IPS-NIHi7 (cell line): ENCODE data around the gene SLC12A7.

Source experiments
- DNase-seq: peaks from one replicate; pipeline ENCODE4 v3.0.0; 2012; ENCODE audit warnings: mixed read lengths; ENCODE audit errors: extremely low spot score

SLC12A7 gene

DNA sequence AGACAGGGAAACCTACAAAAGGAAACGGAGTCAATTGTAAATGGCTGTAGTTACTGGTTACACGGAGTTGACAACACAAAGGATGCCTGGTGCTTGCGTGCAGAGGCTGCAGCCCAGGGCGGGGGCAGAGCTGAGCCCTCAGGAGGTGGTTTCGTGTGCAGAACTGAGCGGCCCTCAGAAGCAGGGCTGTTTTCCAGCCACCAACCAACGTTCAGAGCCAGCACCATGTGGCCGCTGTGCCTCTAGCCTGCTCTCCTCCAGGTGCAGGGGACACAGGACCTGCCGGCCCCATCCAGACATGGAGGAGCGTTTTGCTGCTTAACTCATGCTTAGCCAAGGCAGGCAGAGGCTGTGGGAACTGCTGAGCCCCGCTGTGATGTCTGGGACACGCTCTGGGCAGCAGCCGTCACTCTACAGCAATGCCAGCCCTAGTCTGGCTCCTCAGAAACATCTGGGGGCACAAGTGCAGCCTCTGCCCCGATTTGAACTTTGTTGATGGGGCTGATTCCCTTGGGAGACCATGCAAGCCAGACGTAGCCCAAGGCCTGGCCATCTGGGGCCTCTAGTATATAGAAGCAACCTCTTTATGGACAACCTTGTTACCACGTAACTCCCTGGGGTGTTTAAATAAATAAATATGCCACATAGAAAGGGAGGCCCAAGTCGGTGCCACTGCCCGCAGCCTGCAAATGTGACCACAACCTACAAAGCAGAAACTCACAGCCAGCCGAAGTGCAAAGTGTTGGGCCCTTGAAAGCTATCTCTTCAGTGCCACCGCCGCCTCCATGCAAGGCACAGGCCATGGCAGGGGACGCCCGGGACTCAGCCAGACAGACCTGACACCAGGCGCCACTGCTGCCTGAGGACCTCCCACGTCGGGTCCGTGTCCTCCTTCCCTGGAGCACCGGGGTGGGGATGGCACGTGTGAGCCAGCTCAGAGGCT is 61.2 kb downstream of the SLC12A7 start:
- DNase-seq, result no peak

DNA sequence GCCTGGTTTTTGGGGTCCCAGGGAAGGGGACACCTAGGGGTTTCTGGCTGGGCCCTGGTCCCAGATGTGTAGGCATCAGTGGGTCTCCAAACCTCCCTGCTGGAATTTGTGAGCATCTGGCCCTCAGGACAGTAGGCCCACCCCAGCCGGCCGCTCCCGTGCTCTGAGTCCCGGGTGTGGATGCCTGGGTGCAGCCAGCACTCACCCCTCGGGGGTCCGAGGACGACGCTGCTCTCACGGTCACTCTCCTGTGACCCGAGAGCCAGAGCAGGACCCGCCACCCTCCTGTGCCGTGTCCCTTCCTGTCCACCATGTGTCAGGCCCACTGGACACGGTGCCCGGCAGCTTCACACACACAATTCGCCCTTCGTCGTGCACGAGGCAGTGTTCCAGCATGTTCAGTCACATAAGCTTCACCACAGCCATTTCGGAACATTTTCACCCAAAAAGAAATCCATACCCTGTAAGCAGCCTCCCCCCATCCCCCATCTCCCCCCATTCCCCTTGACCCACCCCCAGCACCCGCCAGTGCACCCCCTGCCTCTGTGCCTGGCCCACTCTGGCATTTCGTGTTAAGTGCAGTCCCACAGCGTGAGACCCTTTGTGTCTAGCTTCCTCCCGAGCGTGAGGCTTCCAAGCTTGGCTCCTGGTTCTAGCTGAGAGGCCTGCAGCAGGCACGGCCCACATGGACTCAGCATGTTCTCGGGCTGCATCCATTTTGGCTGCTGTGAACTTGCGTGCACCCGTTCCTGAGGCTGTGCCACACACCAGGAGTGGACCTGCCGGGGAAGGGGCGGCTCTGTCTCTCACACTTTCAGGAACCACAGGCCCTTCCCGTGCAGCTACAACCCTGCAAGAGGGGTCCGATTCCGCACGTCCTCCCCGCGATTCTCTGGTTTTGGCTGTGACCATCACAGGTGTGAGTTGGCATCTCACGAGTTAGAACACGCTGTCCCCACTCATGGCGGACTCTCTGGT is 62.7 kb downstream of the SLC12A7 start:
- DNase-seq, result no peak

DNA sequence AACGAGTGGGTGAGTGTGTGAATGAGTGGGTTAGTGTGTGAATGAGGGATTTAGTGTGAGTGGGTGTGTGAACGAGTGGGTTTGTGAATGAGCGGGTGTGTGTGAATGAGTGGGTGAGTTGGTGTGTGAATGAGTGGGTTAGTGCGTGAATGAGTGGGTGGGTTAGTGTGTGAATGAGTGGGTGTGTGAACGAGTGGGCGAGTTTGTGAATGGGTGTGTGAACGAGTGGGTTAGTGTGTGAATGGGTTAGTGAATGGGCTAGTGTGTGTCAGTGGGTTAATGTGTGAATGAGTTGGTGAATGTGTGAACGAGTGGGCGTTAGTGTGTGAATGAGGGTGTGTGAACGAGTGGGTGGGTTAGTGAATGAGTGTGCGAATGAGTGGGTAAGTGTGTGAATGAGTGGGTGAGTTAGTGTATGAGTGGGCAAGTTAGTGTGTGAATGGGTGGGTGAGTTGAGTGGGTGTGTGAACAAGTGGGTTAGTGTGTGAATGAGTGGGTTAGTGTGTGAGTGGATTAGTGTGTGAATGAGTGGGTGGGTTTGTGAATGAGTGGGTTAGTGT is 63.6 kb downstream of the SLC12A7 start:
- DNase-seq, result no peak

DNA sequence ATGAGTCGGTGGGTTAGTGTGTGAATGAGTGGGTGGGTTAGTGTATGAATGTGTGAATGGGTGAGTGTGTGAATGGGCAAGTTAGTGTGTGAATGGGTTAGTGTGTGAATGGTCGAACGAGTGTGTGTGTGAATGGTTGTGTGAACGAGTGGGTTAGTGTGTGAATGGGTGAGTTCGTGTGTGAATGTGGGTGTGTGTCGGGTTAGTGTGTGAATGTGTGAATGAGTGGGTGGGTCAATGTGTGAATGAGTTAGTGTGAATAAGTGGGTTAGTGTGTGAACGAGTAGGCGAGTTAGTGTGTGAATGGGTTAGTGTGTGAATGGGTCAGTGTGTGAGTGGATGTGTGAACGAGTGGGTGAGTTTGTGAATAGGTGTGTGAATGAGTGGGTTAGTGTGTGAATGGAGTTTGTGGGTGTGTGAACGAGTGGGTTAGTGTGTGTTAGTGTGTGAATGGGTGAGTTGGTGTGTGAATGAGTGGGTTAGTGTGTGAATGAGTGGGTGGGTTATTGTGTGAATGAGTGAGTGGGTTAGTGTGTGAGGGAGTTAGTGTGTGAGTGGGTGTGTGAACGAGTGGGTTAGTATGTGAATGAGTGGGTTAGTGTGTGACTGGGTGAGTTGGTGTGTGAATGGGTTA is 64.4 kb downstream of the SLC12A7 start:
- DNase-seq, result no peak

DNA sequence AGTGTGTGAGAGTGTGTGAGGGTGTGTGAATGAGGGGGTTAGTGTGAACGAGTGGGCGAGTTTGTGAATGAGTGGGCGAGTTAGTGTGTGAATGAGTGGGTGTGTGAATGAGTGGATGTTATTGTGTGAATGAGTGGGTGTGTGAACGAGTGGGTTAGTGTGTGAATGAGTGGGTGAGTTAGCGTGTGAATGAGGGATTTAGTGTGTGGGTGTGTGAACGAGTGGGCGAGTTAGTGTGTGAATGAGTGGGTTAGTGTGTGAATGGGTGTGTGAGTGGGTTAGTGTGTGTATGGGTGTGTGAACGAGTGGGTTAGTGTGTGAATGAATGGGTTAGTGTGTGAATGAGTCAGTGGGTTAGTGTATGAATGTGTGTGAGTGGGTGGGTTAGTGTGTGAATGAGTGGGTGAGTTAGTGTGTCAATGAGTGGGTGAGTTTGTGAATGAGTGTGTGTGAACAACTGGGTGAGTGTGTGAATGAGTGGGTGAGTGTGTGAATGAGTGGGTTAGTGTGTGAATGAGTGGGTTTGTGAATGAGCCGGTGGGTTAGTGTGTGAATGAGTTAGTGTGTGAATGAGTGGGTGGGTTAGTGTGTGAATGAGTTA is 65.8 kb downstream of the SLC12A7 start:
- no peak for DNase-seq

DNA sequence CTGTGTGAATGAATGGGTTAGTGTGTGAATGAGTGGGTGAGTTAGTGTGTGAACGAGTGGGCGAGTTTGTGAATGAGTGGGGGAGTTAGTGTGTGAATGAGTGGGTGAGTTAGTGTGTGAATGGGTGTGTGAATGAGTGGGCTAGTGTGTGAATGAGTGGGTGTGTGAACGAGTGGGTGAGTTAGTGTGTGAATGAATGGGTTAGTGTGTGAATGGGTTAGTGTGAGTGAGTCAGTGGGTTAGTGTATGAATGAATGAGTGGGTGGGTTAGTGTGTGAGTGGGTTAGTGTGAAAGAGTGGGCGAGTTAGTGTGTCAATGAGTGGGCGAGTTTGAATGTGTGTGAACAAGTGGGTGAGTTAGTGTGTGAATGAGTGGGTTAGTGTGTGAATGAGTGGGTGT is 67.7 kb downstream of the SLC12A7 start:
- no peak for DNase-seq

DNA sequence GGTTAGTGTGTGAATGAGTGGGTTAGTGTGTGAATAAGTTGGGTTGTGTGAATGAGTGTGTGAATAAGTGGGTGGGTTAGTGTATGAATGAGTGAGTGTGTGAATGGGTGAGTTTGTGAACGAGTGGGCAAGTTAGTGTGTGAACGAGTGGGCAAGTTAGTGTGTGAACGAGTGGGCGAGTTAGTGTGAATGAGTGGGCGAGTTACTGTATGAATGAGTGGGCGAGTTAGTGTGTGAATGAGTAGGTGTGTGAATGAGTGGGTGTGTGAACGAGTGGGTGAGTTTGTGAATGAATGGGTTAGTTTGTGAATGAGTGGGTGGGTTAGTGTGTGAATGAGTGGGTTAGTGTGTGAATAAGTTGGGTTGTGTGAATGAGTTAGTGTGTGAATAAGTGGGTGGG is 68.5 kb downstream of the SLC12A7 start:
- DNase-seq, result no peak

DNA sequence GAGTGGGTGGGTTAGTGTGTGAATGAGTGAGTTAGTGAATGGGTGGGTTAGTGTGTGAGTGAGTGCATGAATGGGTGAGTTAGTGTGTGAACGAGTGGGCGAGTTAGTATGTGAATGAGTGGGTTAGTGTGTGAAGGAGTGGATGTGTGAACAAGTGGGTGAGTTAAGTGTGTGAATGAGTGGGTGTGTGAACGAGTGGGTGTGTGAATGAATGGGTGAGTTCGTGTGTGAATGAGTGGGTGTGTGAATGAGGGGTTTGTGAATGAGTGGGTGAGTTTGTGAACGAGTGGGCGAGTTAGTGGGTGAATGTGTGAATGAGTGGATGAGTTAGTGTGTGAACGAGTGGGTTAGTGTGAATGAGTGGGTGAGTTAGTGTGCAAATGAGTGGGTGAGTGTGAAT is 69.2 kb downstream of the SLC12A7 start:
- no peak for DNase-seq

DNA sequence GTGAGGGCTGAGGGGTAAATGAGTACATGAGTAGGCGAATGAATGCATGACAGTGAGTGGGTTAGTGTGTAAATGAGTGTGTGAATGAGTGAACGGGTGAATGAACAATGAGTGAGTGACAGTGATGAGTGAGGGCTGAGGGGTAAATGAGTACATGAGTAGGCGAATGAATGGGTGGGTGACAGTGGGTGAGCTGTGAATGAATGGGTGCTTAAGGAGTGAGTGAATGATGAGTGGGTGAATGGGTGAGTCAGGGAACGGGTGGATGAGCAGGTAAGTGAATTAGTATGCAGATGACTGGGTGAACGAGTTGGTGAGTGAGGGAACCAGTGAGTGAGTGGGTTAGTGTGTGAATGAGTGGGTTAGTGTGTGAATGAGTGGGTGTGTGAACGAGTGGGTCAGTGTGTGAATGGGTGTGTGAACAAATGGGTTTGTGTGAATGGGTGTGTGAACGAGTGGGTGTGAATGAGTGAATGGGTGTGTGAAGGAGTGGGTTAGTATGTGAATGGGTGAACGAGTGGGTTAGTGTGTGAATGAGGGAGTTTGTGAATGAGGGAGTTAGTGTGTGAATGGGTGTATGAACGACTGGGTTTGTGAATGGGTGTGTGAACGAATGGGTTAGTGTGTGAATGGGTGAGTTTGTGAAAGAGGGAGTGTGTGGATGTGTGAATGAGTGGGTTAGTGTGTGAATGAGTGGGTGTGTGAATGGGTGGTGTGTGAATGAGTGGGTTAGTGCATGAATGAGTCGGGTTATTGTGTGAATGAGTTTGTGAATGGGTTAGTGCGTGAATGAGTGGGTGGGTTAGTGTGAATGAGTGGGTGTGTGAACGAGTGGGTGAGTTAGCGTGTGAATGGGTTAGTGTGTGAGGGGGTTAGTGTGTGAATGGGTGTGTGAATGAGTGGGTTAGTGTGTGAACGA is 70.4 kb downstream of the SLC12A7 start:
- no peak for DNase-seq

DNA sequence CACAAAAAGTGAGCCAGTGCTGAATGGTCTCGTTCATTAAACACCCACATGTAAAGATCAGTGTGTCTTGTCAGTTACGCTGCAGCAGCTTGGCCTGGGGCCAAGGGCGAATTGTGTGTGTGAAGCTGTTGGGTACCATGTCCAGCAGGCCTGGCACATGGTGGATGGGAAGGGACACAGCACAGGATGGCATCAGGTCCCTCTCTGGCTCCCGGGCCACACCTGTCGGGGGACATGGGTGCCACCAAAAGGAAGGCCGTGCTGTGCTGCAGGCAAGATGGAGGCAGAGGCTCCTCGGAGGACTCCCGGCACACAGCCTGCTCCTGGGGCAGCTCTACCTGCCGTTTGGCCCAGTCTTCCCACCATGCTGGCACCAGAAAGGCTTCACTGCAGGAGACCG is 71.3 kb downstream of the SLC12A7 start:
- DNase-seq, result no peak

DNA sequence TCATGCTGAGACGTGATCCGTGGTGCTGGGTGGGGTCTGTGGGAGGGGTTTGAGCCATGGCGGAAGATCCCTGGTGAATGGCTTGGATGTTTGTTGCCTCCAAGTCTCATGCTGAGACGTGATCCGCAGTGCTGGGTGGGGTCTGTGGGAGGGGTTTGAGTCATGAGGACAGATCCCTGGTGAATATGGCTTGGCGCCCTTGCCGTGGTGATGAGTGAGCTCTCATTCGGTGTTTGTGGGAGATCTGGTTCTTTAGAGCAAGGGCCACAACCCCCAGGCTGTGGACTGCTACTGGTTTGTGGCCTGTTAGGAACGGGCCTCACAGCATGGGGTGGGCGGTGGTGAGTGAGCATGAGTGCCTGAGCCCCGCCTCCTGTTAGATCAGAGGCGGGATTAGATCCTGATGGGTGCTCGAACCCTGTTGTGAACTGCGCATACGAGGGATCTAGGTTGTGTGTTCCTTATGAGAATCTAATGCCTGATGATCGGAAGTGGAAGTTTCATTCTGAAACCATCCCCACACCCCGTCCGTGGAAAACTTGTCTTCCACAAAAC is 72.1 kb downstream of the SLC12A7 start:
- no peak for DNase-seq

DNA sequence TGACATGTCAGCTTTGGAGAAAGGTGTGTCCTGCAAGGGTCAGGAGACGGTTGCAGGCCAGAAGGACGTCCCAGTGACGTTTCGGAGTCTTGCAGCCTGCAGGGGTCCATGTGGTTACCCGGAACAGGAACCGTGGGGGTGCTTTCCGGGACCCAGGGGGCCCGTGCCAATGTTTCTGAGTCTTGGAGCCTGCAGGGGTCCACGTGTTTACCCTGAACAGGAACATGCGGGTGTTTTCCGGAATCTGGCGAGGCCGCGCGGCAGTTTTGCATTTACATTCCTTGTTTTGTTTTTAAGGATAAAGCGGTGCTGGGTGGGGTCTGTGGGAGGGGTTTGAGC is 72.7 kb downstream of the SLC12A7 start:
- no peak for DNase-seq

DNA sequence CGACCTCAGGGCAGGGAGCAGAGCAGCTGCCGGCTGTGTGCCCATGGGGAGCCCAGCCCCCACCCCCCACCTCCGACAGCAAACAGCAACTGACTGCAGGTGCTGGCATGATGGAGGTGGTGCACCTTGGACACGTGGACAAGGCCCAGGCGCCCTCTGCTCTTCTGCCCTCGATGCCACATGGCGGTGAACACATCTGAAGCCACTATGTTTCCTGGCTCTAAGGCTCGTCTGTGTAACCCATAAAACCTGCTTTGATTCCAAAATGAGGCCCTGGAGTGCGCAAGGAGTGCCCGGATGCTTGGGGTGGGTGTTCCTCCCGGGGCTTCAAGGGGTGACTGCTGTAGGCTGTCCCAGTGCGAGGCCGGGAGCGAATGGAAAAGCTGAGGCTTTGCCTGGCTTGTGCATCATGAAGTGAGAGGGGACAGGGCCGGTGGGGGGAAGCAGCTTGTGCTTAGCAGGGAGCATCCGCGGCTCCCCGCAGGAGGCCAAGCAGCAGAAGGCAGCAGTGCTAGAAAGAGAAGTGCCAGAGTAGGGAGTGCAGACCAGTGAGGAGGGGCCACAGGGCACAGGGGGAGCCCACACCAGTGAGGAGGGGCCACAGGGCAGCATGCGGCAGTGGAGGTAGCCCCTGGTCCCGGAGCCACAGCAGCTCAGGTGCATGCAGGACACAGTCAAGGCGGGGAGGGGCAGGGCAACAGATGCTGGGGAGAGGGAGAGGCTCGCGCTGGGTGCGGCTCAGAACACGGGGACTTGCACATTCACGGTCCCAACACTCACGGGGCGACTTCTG is 73.2 kb downstream of the SLC12A7 start:
- DNase-seq, result no peak

DNA sequence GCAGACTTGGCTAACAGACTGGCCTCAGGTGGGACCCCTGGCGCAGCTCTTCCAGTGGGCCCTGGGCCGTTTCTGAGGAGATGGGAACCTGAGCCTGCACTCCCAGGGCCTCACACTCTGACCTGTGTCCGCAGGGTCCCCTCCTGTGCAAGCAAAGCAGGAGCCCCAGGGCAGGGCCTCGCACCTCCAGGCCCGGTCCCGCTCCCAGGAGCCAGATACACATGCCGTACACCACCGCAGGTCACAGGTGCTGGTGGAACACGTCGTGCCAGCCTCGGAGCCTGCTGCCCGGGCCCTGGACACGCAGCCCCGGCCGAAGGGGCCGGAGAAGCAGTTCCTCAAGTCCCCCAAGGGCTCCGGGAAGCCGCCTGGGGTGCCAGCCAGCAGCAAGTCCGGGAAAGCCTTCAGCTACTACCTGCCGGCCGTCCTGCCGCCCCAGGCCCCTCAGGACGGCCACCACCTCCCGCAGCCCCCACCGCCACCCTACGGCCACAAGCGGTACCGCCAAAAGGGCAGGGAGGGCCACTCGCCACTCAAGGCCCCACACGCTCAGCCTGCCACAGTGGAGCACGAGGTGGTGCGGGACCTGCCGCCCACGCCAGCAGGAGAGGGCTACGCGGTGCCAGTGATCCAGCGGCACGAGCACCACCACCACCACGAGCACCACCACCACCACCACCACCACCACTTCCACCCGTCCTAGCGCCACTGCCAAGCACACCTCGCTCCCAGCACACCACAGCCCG is 74.0 kb downstream of the SLC12A7 start:
- no peak for DNase-seq

DNA sequence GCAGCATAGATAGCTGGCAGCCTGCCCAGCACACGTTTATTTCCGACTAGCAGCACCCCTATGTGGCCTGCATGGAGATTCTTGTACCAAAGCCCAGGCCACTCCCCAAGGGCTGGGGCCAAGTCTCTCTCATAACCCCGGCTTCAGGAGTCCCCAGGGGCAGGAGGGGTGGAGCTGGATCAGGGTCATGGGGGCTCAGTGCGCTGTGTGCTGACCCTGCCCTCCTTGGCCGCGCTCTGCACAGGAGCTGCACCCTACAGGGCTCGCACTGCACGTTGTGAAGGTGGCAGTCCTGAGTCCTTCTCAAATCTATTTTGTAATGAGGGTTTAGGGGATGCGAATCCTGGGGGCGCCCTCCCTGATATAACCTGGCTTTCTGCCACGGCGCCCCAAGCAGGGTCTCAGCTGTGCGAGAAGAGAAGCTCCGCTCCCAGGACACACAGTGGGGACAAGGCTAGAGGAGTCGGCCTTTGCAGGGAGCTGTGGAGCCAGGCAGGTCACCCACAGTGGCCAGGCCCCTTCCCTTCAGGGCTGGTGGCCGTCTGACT is 74.7 kb downstream of the SLC12A7 start:
- DNase-seq, result no peak

DNA sequence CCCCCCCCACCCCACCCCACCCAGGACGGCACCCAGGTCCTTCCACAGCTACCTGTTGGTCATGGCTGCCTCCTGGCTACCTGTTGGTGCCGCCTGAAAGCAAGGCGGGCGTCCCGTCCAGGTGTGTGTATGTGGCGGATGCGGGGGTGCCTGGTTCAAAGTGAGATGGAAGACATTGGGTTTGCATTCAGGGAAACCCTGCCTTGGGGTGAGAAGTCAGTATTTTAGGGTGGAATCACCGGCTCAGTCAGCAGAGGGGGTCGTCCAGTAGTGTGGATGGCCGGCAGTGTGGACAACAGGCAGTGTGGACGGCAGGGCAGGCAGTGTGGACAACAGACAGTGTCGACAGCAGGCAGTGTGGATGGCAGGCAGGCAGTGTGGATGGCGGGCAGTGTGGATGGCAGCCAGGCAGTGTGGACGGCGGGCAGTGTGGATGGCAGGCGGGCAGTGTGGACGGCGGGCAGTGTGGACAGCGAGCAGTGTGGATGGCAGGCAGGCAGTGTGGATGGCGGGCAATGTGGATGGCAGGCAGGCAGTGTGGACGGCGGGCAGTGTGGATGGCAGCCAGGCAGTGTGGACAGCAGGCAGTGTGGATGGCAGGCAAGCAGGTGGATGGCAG is 75.2 kb downstream of the SLC12A7 start:
- no peak for DNase-seq
